Endothelial cell (in vitro differentiated cells): ENCODE data around the gene TMEM91. TPM values are rescaled to one million over a fixed set of nuclear protein-coding genes. Genes with fewer than 3 reads are reported as not detected.

ENCODE experiments used
- DNase-seq: peaks from one replicate; pipeline ENCODE4 v3.0.0; 2021; ENCODE audit warnings: low spot score
- H3K27ac Mint-ChIP-seq: one replicate; pipeline ENCODE4 v1.8.0; 2021; ENCODE audit warnings: mixed read lengths, inconsistent platforms; ENCODE audit not compliant: unreplicated experiment
- H3K27me3 Mint-ChIP-seq: one replicate; pipeline ENCODE4 v1.8.0; 2021; ENCODE audit warnings: mild to moderate bottlenecking, moderate library complexity, mixed read lengths, inconsistent platforms; ENCODE audit not compliant: unreplicated experiment
- H3K36me3 Mint-ChIP-seq: one replicate; pipeline ENCODE4 v1.8.0; 2021; ENCODE audit warnings: mild to moderate bottlenecking, low read depth, mixed read lengths, inconsistent platforms; ENCODE audit not compliant: unreplicated experiment
- H3K4me1 Mint-ChIP-seq: one replicate; pipeline ENCODE4 v1.8.0; 2021; ENCODE audit warnings: mild to moderate bottlenecking, mixed read lengths, inconsistent platforms; ENCODE audit not compliant: unreplicated experiment
- H3K4me3 Mint-ChIP-seq: one replicate; pipeline ENCODE4 v1.8.0; 2021; ENCODE audit warnings: mild to moderate bottlenecking, mixed read lengths, inconsistent platforms; ENCODE audit not compliant: unreplicated experiment
- H3K9me3 Mint-ChIP-seq: one replicate; pipeline ENCODE4 v1.8.0; 2021; ENCODE audit warnings: mixed read lengths, inconsistent platforms; ENCODE audit not compliant: unreplicated experiment
- CTCF ChIP-seq: fragments of 200-600 bp; sonication (generic); IDR thresholded peaks from one replicate; pipeline ENCODE4 v1.5.0; 2021; ENCODE audit warnings: antibody characterized with exemption; ENCODE audit not compliant: unreplicated experiment
- total RNA-seq: library from RNA; stranded (reverse); fragmentation: NEBNext Ultra II Directional; extraction: Animal tissue kit (Norgen Biotek cat#: 25700); gene quantifications from one replicate; pipeline ENCODE4 v1.2.1, GENCODE V29; 2021; ENCODE audit not compliant: unreplicated experiment

The TMEM91 gene
- total RNA-seq, 1 donor from 2014 or later = 7.6 TPM

- Mint-ChIP-seq H3K36me3 (no peaks in the 10 kb centered on the region), H3K9me3 (no peaks in the 10 kb centered on the region), H3K27ac (peak within 1 kb of the TSS; percentile 100), H3K4me3 (peak within 1 kb of the TSS; percentile 96), H3K27me3 (peaks cover 16% of the 10 kb centered on the region), H3K4me1 (peaks cover 8% of the 10 kb centered on the region)
- no peak for TF ChIP-seq CTCF
- DNase-seq = peak; percentile 95
Observed at GRCh38 chr19:41363753-41364523, 12.4 kb upstream of the TMEM91 start, which contains the start of gene B9D2. Gene B9D2, minus strand, starts transcription at chr19:41364149. Its CDS starts 630 bp downstream, at chr19:41363519.

GRCh38 chr19:41364524-41365391 is 11.6 kb upstream of the TMEM91 start:
- H3K4me1 Mint-ChIP-seq = peaks cover 8% of the 10 kb centered on the region
- H3K27me3 Mint-ChIP-seq = peaks cover 13% of the 10 kb centered on the region

GRCh38 chr19:41366089-41366488 is 10.2 kb upstream of the TMEM91 start:
- no peak for DNase-seq
- Mint-ChIP-seq H3K4me3 (peak overlapping the region; percentile 77), H3K4me1 (peaks cover 8% of the 10 kb centered on the region), H3K27ac (no peak overlapping the region), H3K9me3 (no peaks in the 10 kb centered on the region), H3K27me3 (peaks cover 9% of the 10 kb centered on the region), H3K36me3 (no peaks in the 10 kb centered on the region)
- TF ChIP-seq CTCF = peak; percentile 24

More at GRCh38 chr19:41364524-41365391, 11.6 kb upstream of the TMEM91 start:
- no peak for TF ChIP-seq CTCF
- Mint-ChIP-seq H3K4me3 (peak overlapping the region; percentile 96), H3K36me3 (no peaks in the 10 kb centered on the region), H3K27ac (peak overlapping the region; percentile 100), H3K9me3 (no peaks in the 10 kb centered on the region)
- DNase-seq = no peak

- H3K4me1 Mint-ChIP-seq = peaks cover 8% of the 10 kb centered on the region
- H3K27me3 Mint-ChIP-seq = peaks cover 9% of the 10 kb centered on the region
- H3K27ac Mint-ChIP-seq = no peak overlapping the region
- H3K36me3 Mint-ChIP-seq = peaks cover 4% of the 10 kb centered on the region
- DNase-seq = no peak
- TF ChIP-seq CTCF = no peak
- no peaks in the 10 kb centered on the region for H3K9me3 Mint-ChIP-seq
- no peak overlapping the region for H3K4me3 Mint-ChIP-seq
Observed at GRCh38 chr19:41367848-41368301, 8.5 kb upstream of the TMEM91 start.
